Ectodermal cell (in vitro differentiated cells): Measurements from ENCODE around the gene DBF4B.
"Not testable (repeated sequence)": the region's sequence is repeated elsewhere in the genome, so short reads cannot be mapped to it uniquely, and the experiment has no call there.

Source experiments
- H3K27ac ChIP-seq: 2 replicates; pipeline ENCODE4 v1.7.0; 2013; ENCODE audit warnings: mild to moderate bottlenecking, low read depth, low read length; ENCODE audit not compliant: insufficient read depth, poor library complexity, severe bottlenecking
- H3K27me3 ChIP-seq: 2 replicates; pipeline ENCODE4 v1.7.0; 2013; ENCODE audit warnings: mild to moderate bottlenecking, low read length; ENCODE audit not compliant: insufficient read depth, control insufficient read depth, poor library complexity, severe bottlenecking
- H3K36me3 ChIP-seq: one replicate; pipeline ENCODE4 v1.7.0; 2013; ENCODE audit warnings: low read length; ENCODE audit not compliant: control insufficient read depth, insufficient read depth
- H3K4me1 ChIP-seq: one replicate; pipeline ENCODE4 v1.7.0; 2013; ENCODE audit warnings: low read length; ENCODE audit not compliant: control insufficient read depth, insufficient read depth
- H3K4me3 ChIP-seq: 2 replicates; pipeline ENCODE4 v1.7.0; 2013; ENCODE audit warnings: low read depth, low read length, control low read depth; ENCODE audit not compliant: insufficient read depth
- H3K9me3 ChIP-seq: 2 replicates; pipeline ENCODE4 v1.7.0; 2013; ENCODE audit warnings: mild to moderate bottlenecking, low read length, moderate library complexity; ENCODE audit not compliant: control insufficient read depth
- WGBS, 2 experiments: methylation state at CpG; one replicate each; pipeline ENCODE4 v1.1.7; 2013; ENCODE audit warnings: missing lambda C conversion rate in 2 of 2; 5-methylcytosine and 5-hydroxymethylcytosine counted together

Gene DBF4B

GRCh38 chr17:44733753-44734152, 25.3 kb downstream of the DBF4B start:
- Histone ChIP-seq H3K4me3 (no peak overlapping the region), H3K9me3 (no peaks in the 10 kb centered on the region), H3K27ac (no peak overlapping the region), H3K36me3 (peaks cover 21% of the 10 kb centered on the region), H3K27me3 (no peaks in the 10 kb centered on the region), H3K4me1 (no peaks in the 10 kb centered on the region)
- 72 to 80% methylated on average over 5 of the region's 5 CpGs for WGBS, 2 experiments

DNA sequence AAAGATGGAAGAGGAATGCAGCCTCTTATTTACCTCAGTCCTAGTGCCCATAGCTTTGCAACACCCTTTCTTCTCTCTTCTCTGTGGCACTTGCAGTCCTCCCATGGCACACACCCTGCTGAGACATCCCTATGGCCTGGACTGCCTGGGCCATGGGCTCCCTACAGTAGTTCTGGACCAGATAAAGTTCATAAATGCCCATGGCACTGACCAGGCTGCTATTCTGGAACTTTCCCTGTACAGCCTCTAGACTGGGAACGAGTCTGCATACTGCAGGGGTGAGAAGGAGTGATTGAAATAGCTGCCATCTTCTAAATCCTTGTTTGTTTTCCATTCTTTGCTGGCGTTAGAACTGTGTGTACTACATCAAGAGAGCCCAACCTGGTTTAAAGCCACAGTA, 25.8 kb downstream of the DBF4B start:
- WGBS, 2 experiments, result 92 to 93% methylated on average over 2 of the region's 2 CpGs
- H3K36me3 ChIP-seq, result peaks cover 22% of the 10 kb centered on the region
- no peak overlapping the region for H3K4me3 ChIP-seq
- H3K27me3 ChIP-seq, result no peaks in the 10 kb centered on the region
- H3K27ac ChIP-seq, result no peak overlapping the region
- no peaks in the 10 kb centered on the region for H3K4me1 ChIP-seq
- H3K9me3 ChIP-seq, result no peaks in the 10 kb centered on the region

DNA sequence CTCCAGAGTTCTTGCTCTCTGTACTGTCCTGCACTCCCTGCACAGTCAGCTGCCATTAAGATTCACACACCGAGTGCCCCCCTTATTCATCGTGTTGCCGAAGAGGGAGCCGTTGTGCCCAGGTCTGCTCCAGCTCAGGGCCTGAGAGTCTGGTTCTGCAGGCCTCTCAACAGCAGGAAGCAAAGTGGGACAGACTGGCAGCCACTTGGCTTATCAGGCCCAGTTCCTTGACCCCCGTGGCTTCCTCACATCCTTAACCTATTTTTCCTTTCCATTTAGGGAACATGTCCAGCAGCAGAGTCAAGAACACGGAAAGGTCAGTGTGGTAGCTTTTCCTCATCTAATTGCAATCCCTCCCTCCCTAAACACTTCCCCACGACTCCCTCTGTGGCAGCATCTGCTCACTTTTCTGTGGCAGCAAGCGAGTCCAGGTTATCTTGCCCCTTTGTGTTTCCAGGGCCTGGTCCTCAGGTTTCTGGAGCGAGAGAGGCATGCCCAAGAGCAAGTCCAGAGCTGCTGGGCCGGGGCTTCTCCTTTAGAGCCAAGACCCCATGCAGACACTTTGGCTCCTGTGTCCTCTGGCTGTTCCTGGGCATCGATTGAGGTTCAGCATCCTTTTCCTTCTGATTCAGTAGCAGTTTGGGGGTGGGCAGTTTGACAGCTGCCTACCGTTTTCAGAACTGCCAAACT, 28.2 kb downstream of the DBF4B start:
- Histone ChIP-seq H3K36me3 (peaks cover 16% of the 10 kb centered on the region), H3K27ac (no peak overlapping the region), H3K9me3 (no peaks in the 10 kb centered on the region), H3K4me3 (no peak overlapping the region), H3K4me1 (no peaks in the 10 kb centered on the region), H3K27me3 (no peaks in the 10 kb centered on the region)
- WGBS, 2 experiments, result 91 to 93% methylated on average over 12 of the region's 12 CpGs

DNA sequence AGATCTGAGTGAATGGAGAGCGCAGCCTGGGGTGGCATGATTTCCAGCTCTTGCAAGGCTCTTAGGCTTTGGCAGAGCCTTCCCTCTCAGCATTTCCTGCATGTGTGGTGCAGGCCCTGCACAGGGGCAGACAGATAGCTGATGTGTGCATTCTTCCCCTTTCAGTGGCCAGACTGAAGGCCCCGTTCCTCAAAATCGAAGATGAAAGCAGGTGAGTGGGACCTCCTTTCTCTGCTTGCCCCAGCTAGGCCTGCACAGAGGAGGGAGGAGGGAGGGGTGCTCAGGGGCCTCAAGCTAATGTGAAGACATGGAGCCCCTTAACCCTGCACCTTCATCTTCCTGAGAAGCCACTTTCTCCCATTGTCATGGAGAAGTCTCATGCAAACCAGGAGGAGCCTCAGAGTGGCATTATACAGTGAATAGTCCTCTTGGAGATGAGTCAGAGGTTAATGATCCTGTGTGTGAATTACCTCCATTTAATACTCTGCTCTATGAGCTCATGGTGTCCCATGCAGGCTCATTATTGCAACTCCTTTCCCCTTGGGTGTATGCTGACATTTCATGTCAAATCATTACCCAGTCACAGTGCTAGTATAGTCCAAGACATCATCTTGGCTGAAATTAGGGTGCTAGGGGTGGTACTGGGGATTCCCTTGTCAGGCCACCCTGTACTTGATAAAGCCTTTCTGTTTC, 29.9 kb downstream of the DBF4B start:
- Histone ChIP-seq H3K36me3 (peaks cover 12% of the 10 kb centered on the region), H3K9me3 (no peaks in the 10 kb centered on the region)
- 83 to 94% methylated on average over 3 of the region's 3 CpGs for WGBS, 2 experiments

GRCh38 chr17:44741316-44741715, 32.9 kb downstream of the DBF4B start:
- Histone ChIP-seq H3K9me3 (no peaks in the 10 kb centered on the region), H3K4me1 (no peaks in the 10 kb centered on the region), H3K36me3 (peaks cover 9% of the 10 kb centered on the region), H3K27ac (no peak overlapping the region), H3K27me3 (no peaks in the 10 kb centered on the region), H3K4me3 (no peak overlapping the region)
- WGBS, 2 experiments, result 93 to 96% methylated on average over 8 of the region's 8 CpGs

More for the DNA sequence above, 29.9 kb downstream of the DBF4B start:
- H3K4me3 ChIP-seq, result no peak overlapping the region
- H3K27ac ChIP-seq, result no peak overlapping the region
- no peaks in the 10 kb centered on the region for H3K27me3 ChIP-seq
- H3K4me1 ChIP-seq, result no peaks in the 10 kb centered on the region

- H3K4me1 ChIP-seq, result peaks cover 15% of the 10 kb centered on the region
- 71 to 84% methylated on average over 1 of the region's 1 CpG for WGBS, 2 experiments
These were observed 36.8 kb downstream of the DBF4B start for GRCh38 chr17:44745301-44745700.

GRCh38 chr17:44745738-44746137, 37.3 kb downstream of the DBF4B start:
- H3K27me3 ChIP-seq, H3K4me3 ChIP-seq, H3K27ac ChIP-seq, H3K36me3 ChIP-seq, H3K9me3 ChIP-seq: not testable (repeated sequence)
- WGBS, 2 experiments, result 92 to 96% methylated on average over 4 of the region's 5 CpGs
- H3K4me1 ChIP-seq, result peaks cover 15% of the 10 kb centered on the region

More at GRCh38 chr17:44745301-44745700, 36.8 kb downstream of the DBF4B start:
- H3K4me3 ChIP-seq, result no peak overlapping the region
- H3K27ac ChIP-seq, result no peak overlapping the region
- no peaks in the 10 kb centered on the region for H3K9me3 ChIP-seq
- H3K36me3 ChIP-seq, result no peaks in the 10 kb centered on the region
- H3K27me3 ChIP-seq, result no peaks in the 10 kb centered on the region

GRCh38 chr17:44747566-44747965, 39.1 kb downstream of the DBF4B start:
- peaks cover 22% of the 10 kb centered on the region for H3K4me1 ChIP-seq
- no peaks in the 10 kb centered on the region for H3K27me3 ChIP-seq
- no peak overlapping the region for H3K4me3 ChIP-seq
- no peak overlapping the region for H3K27ac ChIP-seq
- H3K9me3 ChIP-seq, result no peaks in the 10 kb centered on the region
- no peaks in the 10 kb centered on the region for H3K36me3 ChIP-seq

- Histone ChIP-seq H3K36me3 (no peaks in the 10 kb centered on the region), H3K4me3 (no peak overlapping the region)
- WGBS, 2 experiments, result 66 to 67% methylated on average over 19 of the region's 19 CpGs
These were observed 40.9 kb downstream of the DBF4B start for GRCh38 chr17:44749076-44749979.

GRCh38 chr17:44749980-44750318, 41.5 kb downstream of the DBF4B start:
- Histone ChIP-seq H3K4me3 (no peak overlapping the region), H3K4me1 (peaks cover 22% of the 10 kb centered on the region), H3K36me3 (no peaks in the 10 kb centered on the region), H3K27ac (no peak overlapping the region), H3K9me3 (no peaks in the 10 kb centered on the region), H3K27me3 (no peaks in the 10 kb centered on the region)
- 67 to 73% methylated on average over 9 of the region's 9 CpGs for WGBS, 2 experiments

More at GRCh38 chr17:44749076-44749979, 40.9 kb downstream of the DBF4B start:
- H3K9me3 ChIP-seq, result no peaks in the 10 kb centered on the region
- peaks cover 22% of the 10 kb centered on the region for H3K4me1 ChIP-seq
- no peaks in the 10 kb centered on the region for H3K27me3 ChIP-seq
- no peak overlapping the region for H3K27ac ChIP-seq
